GM12878 (cell line): ENCODE measurements around the gene GIPC3.

Experiments used
- CTCF ChIP-seq, 3 experiments: IDR thresholded peaks in 2 of 3; conservative IDR thresholded peaks in 1 of 3; 2 replicates each; pipeline ENCODE4 v1.5.1; 2011; ENCODE audit warnings: low read depth in 3 of 3, low read length in 3 of 3, mild to moderate bottlenecking in 3 of 3, control low read depth in 2 of 3, moderate library complexity in 2 of 3, inconsistent platforms in 1 of 3, mixed read lengths in 1 of 3; ENCODE audit not compliant: control insufficient read depth in 2 of 3, insufficient read depth in 1 of 3; ENCODE audit errors: extremely low read depth in 1 of 3
- FOXM1 ChIP-seq: IDR thresholded peaks from 2 replicates; pipeline ENCODE4 v1.6.1; 2012; ENCODE audit warnings: low read depth, mild to moderate bottlenecking, inconsistent platforms, low read length, moderate library complexity
- JUND ChIP-seq: IDR thresholded peaks from 2 replicates; pipeline ENCODE4 v1.6.1; 2012; ENCODE audit warnings: low read depth, mild to moderate bottlenecking, low read length, improper control_type of control experiment, moderate library complexity
- MXI1 ChIP-seq: fragments of 150-350 bp; IDR thresholded peaks from 2 replicates; pipeline ENCODE4 v1.6.1; 2011; ENCODE audit warnings: low read depth, mild to moderate bottlenecking, inconsistent platforms, low read length, improper control_type of control experiment
- MYB ChIP-seq: fragments of 150-350 bp; IDR thresholded peaks from 2 replicates; pipeline ENCODE4 v1.6.1; 2014; ENCODE audit warnings: mild to moderate bottlenecking, low read depth, low read length, borderline replicate concordance
- PBX3 ChIP-seq: IDR thresholded peaks from 2 replicates; pipeline ENCODE4 v1.6.1; 2011; ENCODE audit warnings: mild to moderate bottlenecking, low read depth, low read length, moderate library complexity; ENCODE audit not compliant: insufficient replicate concordance
- SP1 ChIP-seq: IDR thresholded peaks from one replicate; pipeline ENCODE4 v1.6.1; 2011; ENCODE audit warnings: low read depth, low read length
- TF ChIP-seq, protein P1 (sequence below): fragments of 450-650 bp; IDR thresholded peaks from 2 replicates; pipeline ENCODE4 v1.6.1; 2018; ENCODE audit warnings: mild to moderate bottlenecking, low read depth, moderate library complexity; ENCODE audit not compliant: partially characterized antibody

DNA sequence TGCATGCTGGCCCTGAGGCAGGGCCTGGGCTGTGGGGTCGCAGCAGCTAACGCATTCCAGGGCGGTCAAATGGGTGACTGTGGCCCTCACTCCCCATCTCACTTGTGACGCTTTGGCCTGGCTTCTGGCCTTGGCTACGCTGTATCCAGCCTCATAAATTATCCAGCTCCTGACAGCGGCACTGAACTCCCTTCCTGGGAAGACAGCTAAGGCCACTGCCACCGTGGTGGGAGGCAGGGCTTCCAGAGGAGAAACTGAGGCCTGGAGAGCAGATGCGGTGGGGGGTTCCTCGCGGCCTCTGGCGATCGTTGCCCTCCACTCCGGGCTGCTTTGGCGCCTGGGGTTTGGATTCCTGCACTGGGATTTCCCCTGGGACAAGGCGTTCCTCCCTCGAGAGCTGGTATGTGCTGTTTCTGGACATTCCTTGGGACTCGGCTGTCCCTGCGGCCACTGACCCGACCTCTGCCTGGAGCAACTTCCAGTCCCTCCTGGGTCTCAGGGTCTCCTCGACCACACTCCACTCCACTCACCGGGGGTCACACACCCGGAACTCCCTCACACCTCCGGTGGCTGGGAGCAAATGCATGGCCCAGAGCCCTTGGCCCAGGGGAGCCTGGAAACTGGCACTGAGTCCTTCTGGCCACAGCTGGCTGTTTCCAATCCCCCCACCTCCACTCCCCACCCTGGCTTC lies 18.0 kb downstream of the GIPC3 start:
- no peak for TF ChIP-seq SP1
- TF ChIP-seq MXI1 = no peak
- TF ChIP-seq PBX3 = no peak
- TF ChIP-seq MYB = no peak
- no peak for TF ChIP-seq JUND
- TF ChIP-seq CTCF (IDR thresholded peaks at IDR 0.05 in 2 of 3, conservative IDR thresholded peaks at IDR 0.05 in 1 of 3; ENCODE audit: control insufficient read depth in 2 of 3, extremely low read depth in 1 of 3, insufficient read depth in 1 of 3, low read depth in 3 of 3, low read length in 3 of 3) = no peak
- TF ChIP-seq, protein P1, sequence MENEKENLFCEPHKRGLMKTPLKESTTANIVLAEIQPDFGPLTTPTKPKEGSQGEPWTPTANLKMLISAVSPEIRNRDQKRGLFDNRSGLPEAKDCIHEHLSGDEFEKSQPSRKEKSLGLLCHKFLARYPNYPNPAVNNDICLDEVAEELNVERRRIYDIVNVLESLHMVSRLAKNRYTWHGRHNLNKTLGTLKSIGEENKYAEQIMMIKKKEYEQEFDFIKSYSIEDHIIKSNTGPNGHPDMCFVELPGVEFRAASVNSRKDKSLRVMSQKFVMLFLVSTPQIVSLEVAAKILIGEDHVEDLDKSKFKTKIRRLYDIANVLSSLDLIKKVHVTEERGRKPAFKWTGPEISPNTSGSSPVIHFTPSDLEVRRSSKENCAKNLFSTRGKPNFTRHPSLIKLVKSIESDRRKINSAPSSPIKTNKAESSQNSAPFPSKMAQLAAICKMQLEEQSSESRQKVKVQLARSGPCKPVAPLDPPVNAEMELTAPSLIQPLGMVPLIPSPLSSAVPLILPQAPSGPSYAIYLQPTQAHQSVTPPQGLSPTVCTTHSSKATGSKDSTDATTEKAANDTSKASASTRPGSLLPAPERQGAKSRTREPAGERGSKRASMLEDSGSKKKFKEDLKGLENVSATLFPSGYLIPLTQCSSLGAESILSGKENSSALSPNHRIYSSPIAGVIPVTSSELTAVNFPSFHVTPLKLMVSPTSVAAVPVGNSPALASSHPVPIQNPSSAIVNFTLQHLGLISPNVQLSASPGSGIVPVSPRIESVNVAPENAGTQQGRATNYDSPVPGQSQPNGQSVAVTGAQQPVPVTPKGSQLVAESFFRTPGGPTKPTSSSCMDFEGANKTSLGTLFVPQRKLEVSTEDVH = no peak
- TF ChIP-seq FOXM1 = no peak
